ENCODE data around the gene C1orf159. TPM values are rescaled to one million over a fixed set of nuclear protein-coding genes. Genes with fewer than 3 reads are reported as not detected.

The C1orf159 gene
- total RNA-seq, 1 donor from 2014 or later = 2.1 TPM

DNA sequence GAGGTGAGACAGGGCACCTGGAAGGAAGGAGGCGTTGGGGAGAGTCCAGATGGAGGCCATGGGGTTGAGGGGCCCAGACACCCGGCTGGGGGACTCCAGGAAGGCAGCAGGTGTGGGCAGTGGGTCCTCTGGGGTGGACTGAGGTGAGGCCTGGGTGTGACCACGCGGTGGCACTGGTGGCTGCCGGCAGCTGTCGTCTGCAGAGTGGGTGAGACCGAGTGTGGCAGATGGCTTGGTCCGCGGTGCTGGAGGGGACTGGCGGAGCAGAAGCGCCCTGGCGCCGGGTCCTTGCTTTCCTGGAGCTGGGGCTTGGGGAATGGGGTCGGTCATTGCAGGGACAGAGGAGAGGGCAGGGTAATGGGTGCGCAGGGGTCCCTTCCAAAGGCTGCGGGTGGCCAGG is 83.5 kb downstream of the C1orf159 start:
- Histone ChIP-seq H3K27ac (ENCODE audit: low read depth, low read length) (no peak overlapping the region), H3K36me3 (ENCODE audit: control insufficient read depth in 3 of 3, insufficient read depth in 3 of 3, low read length in 3 of 3) (no peaks in the 10 kb centered on the region), H3K4me3 (ENCODE audit: low read length in 3 of 3) (no peak overlapping the region), H3K9me3 (ENCODE audit: control insufficient read depth in 3 of 3, low read length in 3 of 3) (no peaks in the 10 kb centered on the region), H3K4me1 (ENCODE audit: control insufficient read depth in 3 of 3, insufficient read depth in 3 of 3, low read length in 3 of 3) (peaks cover 9 to 18% (median 12%) of the 10 kb centered on the region in 3 donors), H3K9ac (ENCODE audit: low read depth in 1 of 3, low read length in 3 of 3) (peak overlapping the region in 1 of 3 donors; percentile 45), H3K27me3 (ENCODE audit: control insufficient read depth in 3 of 3, insufficient read depth in 3 of 3, low read length in 3 of 3) (peaks cover 35 to 39% (median 39%) of the 10 kb centered on the region in 3 donors)

Other genes starting within 250 kb of the C1orf159 start
- gene SAMD11, start 192.2 kb downstream of the C1orf159 start, total RNA-seq = 3.7 TPM
- gene NOC2L, start 156.8 kb downstream of the C1orf159 start, total RNA-seq = 47.0 TPM
- gene KLHL17, start 155.5 kb downstream of the C1orf159 start, total RNA-seq = 1.0 TPM
- not detected for gene PLEKHN1, start 149.6 kb downstream of the C1orf159 start, total RNA-seq
- 3.1 TPM for gene PERM1, start 134.0 kb downstream of the C1orf159 start, total RNA-seq
- 7.3 TPM for gene HES4, start 116.0 kb downstream of the C1orf159 start, total RNA-seq
- gene ISG15, start 102.6 kb downstream of the C1orf159 start, total RNA-seq = 23.5 TPM
- 14.6 TPM for gene AGRN, start 96.0 kb downstream of the C1orf159 start, total RNA-seq
- not detected for gene RNF223, start 41.8 kb downstream of the C1orf159 start, total RNA-seq
- not detected for gene TTLL10, start 57.8 kb upstream of the C1orf159 start, total RNA-seq
- 1.6 TPM for gene TNFRSF18, start 90.5 kb upstream of the C1orf159 start, total RNA-seq
- gene TNFRSF4, start 98.1 kb upstream of the C1orf159 start, total RNA-seq = 0.52 TPM
- 28.2 TPM for gene SDF4, start 115.9 kb upstream of the C1orf159 start, total RNA-seq
- 10.4 TPM for gene B3GALT6, start 116.1 kb upstream of the C1orf159 start, total RNA-seq
- gene C1QTNF12, start 130.6 kb upstream of the C1orf159 start, total RNA-seq = 1.0 TPM
- 28.7 TPM for gene UBE2J2, start 157.8 kb upstream of the C1orf159 start, total RNA-seq
- gene SCNN1D, start 164.3 kb upstream of the C1orf159 start, total RNA-seq = 0.52 TPM
- gene ACAP3, start 191.8 kb upstream of the C1orf159 start, total RNA-seq = 23.5 TPM
- gene PUSL1, start 192.5 kb upstream of the C1orf159 start, total RNA-seq = 4.7 TPM
- 27.1 TPM for gene INTS11, start 208.6 kb upstream of the C1orf159 start, total RNA-seq
- gene CPTP, start 208.7 kb upstream of the C1orf159 start, total RNA-seq = 8.4 TPM
- gene TAS1R3, start 215.2 kb upstream of the C1orf159 start, total RNA-seq = 1.6 TPM
- gene DVL1, start 233.3 kb upstream of the C1orf159 start, total RNA-seq = 44.9 TPM
- 60.0 TPM for gene MXRA8, start 242.5 kb upstream of the C1orf159 start, total RNA-seq